Pons (tissue), 1 donor: ENCODE results near the gene TAS1R3.

Experiments used
- DNase-seq: peaks from one replicate; pipeline ENCODE4 v3.0.0-alpha.2; 2016; ENCODE audit warnings: low spot score

Gene TAS1R3

DNA sequence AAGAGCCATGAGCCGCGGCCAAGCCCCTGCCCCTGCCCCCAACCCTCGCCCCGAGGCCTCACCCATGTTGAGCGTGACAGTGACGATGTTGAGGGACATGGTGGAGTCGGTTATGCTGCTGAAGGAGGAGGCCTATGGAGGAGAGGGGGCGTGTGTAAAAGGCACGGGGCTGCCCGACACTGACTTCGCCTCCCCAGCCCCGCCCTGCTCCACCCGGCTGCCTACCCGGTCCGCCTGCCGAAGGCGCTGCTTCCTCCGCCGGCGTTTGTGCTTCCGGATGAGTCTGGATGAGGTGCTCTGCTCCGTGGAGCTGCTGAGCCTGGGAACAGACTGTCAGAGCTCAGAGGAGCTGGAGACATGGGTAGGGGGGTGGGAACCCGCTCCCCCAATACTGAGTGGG is 9.1 kb downstream of the TAS1R3 start:
- DNase-seq, result no peak

DNA sequence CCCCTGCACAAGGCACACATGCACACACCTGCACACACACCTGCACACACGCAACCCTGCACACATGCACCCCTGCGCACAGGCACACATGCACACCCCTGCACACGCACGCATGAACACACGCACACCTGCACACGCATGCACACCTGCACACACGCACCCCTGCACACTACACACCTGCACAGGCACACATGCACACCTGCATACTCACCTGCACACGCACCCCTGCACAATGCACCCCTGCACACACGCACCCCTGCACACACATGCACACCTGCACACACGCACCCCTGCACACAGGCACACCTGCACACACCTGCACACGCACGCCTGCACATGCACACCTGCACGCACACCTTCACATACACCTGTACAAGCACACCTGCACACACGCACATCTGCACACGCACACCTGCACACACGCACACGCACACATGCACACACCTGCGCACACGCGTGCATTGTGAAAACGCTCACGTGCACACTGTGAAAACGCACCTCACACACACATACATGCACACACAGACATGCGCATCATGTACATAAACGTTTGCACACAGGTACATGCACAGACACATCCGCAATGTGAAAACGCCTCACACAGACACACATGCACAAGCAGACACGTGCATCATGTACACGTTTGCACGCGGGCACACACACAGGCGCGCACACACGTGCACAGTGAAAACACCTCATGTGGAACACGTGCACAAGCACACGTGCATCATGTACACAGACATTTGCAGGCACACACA is 9.9 kb downstream of the TAS1R3 start:
- DNase-seq, result no peak

DNA sequence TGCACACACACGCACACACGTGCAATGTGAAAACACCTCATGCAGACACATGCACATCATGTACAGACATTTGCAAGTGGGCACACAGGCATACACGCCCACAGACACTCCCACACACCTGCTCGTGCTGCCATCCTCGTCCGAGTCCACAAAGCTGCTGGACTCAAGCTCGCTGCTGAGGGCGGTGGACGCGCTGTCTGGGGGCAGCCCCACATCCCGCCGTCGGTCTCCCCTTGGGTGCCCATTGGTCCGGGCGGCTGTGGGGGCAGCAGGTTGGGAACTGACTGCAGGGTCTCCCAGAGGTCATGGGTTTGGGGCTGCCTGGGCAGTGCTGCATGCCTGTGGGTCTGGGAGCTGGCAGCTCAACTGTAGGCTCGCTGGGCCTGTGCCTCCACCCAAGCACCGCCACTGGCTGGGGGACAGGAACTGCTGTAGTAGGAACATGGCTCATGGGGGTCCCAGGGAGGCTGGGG is 10.5 kb downstream of the TAS1R3 start:
- no peak for DNase-seq

DNA sequence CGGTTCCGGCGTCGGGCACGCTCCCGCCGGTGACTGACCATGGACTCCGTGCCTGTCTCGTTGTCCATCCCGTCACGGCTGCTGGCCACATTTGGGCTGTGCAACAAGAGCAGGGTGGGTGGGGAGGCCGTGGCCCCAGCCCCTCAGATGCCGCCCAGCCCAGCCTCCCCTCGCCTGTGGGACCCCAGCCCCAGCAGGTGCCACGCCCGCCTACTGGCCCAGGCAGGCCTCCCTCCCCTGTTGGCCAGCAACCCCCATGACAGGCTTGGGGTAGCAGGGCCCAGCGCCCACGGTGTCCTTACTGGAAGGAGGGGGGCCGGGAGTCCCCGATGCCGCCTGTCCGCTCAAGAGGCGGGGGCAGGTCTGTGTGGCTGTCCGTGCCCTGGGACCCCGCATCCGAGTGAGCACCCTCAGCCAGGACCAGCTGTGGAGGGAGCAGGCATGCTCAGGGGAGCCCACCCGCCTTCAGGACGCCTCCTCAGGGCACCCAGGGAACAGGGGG is 11.0 kb downstream of the TAS1R3 start:
- no peak for DNase-seq

DNA sequence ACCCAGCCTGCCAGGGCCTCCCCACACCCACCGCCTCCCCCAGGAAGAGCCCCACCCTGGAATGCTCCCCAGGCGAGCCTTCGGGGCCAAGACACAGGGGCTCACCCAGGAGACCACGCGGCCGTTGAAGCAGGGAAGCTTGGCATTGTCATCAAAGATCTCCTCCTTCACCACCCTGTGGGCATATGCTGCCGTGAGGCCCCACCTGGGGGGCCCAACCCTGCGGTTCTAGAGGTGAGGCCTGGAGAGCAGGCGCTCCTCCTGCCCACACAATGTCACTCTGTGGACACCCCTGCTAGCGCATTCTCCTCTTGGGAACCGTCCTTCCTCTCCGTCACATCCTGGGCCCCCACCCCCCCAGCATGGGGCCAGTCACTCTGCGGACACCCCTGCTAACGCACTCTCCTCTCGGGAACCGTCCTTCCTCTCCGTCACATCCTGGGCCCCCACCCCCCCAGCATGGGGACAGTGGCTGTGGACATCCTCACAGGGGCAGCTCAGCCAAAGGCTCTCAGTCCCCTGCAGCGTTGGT is 11.6 kb downstream of the TAS1R3 start:
- DNase-seq, result no peak

DNA sequence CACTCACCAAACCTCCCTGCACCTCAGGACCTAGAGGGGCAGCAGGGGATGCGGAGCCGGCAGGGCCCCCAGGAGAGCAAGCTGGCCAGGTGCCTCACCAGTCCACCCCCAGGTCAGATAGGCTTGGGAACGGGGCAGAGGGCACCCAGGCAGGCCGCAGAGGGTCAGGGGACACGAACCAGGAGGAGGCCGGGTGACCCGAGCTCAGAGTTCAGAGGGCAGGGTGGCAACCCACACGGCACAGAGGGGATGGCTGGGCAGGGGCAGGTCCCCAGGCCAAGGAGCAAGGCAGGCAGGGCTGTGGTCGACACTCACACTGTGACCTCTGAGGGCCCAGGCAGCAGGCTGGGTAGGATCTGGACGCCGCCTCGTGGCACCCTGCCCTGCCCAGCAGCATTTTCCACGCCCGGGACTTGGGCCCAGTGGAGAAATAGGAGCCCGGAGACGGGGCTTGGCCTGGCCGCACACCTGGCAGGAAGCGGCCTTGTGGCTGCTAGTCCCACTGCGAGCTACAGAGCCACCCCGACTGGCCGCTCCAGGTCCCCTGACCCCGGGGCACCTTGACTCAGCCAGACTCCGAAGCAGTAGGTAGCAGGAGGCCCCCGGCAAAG is 12.8 kb downstream of the TAS1R3 start:
- no peak for DNase-seq

DNA sequence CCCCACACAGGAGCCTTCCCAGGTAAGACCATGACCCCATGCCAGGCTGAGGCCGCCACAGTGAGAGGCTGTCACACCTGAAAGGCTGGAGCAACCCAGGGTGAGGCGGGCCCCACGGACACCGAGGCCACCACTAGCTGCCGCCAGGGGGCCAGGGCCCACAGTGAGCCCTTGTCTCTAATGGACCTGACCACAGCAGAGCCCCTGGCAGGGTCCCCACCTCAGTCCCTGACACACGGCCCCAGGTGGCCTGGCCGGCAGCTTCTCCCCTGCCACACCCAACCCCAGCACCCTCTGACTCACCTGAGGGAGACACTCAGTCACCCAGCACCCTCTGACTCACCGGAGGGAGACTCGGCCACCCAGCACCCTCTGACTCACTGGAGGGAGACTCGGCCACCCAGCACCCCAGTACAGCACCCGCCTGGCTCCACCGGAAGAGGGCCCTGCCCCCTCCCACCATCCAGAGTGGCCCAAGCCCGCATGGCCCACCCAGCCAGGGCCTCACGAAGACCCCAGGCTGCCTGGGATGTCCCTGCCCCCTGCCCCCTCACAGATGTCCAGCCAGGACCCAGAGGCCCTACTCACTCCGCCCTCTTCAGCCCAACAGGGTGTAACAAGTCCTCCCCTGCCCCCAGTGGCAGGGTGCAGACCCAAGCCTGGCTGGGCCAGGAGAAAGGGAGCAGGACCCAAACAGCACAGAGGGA is 13.7 kb downstream of the TAS1R3 start:
- DNase-seq, result no peak

DNA sequence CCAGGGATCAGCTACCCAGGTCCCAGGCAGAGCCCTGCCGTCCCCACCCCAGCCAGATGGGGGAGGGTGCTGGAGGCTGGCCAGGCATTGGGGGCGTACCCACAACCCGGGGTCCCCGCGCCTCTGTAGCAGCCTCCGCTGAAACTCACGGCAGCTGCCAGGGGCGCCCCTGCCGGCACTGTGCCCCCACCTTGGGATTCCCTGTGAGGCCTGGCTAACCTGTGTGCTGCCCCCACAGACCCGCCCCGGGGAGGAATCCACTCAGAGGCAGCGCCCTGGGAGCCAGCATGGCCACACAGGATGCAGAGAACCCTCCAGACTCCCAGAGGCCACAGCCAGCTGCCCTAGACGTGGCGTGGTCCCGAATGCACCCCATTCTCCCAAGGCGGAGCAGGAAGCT is 14.3 kb downstream of the TAS1R3 start:
- no peak for DNase-seq

DNA sequence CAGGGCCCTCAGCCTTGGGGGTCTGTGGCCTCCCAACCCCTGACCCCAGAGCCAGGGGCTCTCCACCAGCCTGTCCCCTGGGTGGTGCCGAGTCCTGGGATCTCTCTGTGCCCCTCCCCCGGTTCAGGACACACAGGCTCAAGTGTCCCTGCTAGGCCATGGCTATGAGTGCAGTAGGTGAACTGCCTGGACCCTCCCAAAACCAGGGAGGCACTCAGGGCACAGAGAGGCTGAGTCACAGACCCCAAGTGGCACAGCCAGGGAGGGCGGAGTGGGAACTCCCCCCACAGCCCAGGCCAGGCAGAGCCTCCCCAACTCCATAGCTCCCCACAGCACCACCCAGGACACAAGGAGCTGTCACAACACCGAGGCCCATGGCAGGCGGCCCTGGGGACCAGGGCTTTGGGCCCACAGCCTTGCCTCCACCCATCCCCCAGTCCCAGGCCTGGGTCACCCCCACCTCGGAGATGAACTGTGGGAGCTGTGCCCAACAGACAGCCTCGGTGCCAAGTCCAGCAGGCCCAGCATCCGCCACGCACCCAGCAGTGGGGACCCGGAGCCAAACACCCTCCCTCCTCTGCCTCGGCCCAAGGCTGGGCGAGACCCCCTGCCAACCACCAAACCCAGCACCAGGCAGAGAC is 14.9 kb downstream of the TAS1R3 start:
- DNase-seq, result no peak

DNA sequence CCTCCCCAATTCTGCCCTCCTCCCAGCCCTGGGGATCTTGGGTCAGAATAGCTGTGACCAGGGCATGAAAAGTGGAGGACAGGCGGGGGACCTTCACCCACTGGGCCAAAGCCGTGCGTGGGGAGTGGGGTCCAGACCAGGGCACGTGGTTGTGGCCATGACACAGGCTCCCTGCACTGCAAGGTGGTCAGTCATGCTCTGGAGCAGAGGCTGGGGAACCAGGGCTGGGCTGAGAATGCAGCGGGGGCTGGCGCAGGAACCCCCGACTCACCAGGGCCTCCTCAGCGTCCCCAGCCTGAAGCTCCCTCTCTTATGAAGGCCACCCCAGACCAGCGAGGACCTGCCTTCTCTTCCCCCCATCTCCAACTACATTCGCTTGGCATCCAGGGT is 15.4 kb downstream of the TAS1R3 start:
- no peak for DNase-seq

DNA sequence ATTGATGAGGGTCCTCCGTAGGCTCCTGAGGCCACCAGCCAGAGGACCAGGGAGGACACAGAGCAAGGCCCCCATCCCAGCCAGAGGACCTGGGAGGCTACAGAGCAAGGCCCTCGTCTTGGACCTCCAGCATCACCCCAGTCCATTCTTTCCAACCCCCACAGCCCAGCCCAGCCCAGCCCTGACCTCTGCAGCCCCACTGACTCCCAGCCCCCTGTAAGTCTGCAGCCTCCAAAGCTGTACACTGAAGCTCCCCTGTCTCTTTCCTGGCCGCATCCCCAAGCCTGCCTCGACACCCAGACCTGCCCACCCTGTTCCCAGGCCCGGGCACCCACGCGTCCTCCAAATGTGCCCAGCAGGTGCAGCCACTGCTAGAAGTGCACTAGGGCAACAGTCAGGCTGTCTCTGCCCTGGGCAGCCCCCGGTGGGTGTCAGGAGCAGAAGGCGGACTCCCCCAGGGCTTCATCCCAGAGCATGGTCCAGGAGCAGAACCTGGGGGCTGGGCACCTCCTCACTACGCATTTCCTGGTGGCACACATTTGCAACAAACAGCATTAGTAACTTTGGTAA is 16.0 kb downstream of the TAS1R3 start:
- no peak for DNase-seq

DNA sequence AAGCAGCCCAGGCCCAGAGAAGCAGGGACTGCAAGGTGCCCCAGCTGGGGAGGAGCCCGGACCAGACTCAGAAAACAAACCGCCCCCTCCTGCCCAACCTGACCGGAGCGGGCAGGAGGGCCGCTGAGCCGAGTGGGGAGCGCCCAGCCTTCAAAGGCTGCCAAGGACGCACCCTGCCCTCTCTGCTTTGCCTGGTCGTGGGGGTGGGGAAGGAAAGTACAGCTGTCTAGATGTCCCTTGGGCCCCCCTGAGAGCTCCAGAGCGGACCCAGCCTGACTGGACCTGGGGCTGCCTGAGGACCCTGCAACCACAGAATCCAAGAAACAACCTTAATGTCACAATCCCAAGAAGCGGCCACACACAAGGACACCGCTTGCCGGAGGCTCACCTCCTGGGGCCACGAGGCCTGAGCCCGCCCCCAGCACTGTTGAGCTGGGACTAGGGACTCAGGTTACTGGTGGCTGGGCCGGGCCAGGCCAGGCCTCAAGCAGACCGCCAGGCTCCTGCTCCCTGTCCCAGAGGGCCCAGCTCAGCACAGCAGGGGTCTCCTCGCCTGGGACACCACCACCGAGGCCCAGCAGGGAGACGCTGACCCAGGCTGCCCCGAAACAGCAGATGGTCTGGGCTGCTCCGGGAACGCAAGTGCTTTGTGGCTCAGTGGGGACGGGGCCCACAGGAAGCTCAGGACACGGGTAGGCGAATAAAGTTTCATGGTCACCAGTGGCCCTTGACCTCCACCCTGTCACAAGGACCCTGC is 16.8 kb downstream of the TAS1R3 start:
- DNase-seq, result no peak

DNA sequence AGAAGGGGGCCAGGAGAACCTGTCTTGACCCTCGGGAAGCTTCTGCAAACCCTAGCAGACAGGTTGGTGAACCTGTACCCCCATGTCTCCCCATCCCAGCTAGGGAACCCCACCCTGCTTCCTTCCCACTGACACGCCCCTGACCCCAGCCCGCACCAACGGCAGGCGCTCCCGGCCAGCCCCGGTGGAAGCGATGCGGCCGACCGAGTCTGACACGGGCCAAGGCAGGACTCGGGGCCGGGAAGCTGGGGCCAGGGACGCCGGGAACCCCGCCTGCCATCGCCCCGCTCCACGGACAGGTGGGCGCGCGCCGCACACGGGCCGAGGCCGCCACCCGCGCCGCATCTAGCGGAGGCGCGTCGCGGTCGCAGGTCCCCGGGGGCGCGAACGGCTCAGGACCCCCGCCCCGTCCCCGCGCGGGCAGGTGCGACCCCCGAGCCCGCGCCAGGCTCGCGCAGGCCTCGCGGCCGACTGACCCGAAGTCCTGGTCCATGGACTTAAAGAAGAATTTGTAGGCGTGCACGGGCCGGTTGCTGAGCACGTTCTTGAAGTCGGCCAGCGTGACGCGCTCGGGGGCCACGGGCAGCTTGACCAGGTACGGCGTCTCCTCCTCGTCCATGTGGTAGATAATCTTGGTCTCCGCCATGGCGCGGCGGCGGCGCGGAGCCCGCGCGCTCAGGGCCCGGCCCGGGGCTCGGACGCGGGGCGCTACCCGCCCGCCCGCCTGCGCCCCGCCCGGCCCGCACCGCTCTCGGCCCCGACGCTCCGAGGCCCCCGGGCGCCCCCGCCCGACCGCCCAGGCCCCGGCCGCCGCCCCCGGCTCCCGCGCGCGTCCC is 17.6 kb downstream of the TAS1R3 start:
- DNase-seq, result no peak

DNA sequence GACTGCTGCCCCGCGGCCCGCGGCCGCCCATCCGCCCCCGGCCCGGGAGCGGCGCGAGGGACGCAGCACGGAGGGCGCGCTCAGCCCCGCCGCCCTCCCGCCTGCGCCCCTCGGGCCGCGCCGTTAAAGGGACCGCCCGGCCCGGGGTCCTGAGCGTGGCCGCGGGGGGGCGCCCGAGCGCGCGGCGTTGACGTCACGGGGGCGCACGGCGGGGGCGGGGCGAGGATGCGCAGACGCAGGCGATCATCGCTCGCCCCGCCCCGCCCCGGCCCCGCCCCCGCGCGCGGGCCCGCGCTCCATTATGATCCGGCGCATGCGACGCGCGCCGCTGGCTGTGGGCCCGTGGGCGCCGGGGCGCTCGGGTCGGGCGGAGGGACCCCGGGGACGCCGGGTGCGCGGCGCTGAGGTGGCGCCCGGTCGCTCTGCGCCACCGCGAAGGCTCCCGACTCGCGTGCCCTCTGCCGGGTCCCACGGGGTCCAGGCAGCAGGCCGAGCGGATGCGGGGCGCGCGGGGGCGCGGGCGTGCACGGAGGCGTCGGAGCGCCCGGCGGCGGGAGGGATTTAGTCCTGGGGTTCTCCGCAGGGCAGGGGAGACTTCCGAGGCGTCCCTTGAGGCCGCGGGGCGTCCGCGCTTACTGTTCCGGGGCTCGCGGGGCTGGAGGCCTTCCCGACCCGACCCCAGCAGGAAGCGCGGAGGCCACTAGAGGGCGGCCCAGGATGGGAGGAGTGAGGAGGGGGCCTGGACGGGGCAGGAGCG is 18.4 kb downstream of the TAS1R3 start, which contains the start of gene DVL1:
TSS of gene DVL1 (minus strand) at position 163 of the 757 bp plus-strand sequence. CDS start 353 bp downstream, outside the sequence.
- no peak for DNase-seq

DNA sequence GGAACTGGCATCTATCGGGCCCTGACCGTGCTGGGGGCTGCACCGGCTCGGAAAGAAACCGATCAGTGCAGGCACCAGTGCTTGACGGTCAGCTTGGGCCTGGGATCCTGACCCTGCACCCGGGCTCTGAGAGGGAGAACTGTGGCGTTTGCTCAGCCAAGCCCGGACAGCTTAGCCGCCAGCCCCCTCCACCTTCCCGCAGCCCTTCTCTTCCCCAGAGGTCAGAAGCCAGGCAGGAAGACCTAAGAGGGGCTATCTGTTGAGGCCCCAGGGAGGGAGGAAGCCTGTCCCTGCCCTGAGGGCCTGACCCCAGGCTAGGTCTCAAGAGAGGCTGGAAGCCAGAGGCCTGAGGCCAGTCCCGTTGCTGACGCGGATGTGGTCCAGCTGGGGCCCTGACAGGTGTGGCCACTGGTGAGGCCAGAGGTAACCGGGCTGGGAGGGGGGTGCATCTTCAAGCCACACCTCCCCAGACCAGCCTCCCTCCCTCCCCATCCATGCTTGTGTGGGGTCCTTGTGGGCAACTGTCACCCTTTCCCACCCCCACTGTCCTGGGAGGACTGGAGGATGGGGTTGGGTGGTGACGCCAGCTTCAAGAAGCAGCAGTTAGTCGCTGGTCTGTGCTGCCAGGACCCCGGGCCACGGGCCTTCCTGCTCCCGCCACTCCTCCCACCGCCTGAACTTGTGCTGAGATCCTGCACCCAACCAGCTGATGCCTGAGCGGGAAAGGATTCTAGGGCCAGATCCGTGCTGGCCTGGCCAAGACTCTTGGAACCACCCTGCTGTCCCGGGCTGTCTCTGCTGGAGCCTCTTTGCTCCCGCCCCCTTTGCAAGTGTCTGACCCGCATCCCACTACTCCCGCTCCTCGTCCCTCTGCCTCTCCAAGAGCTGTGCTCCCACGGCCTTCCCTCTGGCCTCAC is 20.7 kb downstream of the TAS1R3 start:
- no peak for DNase-seq

DNA sequence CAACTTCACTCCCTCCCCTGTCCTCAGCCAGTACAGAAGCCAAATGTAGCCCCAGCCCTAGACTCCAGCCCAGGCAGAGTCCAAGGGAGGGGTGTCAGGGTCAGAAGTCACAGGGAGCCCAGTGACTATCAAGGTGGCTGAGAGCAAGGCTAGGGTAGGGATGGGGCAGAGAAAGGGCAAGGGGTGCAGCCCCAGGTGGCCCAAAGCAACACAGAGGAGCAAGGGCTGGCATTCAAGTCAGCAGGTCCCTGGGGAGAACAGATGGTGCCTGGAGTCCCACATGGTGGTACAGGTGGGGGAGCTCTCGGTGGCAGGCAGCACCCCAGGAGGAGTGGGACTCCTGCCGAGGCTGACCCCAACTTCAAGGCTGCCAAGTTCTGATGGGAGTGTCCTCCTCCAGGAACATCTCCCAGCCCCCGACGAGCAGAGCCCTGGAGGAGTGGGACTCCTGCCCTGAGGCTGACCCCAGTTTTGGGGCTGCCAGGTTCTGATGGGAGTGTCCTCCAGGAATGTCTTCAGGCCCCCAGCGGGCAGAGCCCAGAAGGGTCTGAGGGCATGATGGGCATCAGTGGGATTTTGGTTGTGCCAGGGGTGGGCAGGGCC is 21.8 kb downstream of the TAS1R3 start:
- no peak for DNase-seq

DNA sequence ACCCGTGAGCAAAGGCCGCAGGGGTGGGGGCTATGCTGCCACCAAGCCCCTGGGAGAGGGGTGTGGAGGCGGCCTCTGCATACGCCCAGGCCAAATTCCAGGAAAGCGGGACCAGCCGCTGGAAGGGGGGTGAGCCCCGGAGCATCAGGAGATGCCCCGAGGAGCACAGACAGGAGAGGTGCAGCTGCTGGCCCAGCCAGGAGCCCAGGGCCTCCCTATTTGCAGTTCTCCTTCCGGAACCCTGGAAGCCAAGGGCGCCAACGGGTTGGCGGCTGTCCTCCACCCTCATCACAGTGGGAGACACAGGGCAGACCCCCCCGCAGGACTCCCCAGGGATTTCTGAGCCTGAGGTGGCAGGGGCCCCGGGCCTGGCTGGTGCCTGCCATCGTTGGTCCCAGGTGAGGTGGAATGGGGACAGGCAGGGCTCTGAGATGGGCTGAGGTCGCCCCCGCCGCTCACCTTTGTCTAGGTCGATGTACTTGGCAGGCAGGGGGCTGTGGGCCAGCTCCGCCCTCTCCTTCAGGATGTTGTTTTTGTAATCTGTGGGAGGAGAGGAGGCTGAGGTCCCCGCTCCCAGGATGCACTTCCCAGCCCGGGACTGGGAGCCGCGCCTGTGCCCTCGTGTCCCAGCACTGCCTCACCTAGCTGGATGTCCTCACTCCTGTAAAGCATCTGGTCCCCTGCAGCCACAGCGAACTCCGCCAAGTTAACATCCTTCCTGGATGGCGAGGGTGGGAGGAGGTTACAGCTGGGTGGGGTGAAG is 22.5 kb downstream of the TAS1R3 start:
- DNase-seq, result no peak
